B cell (primary cell): Measurements from ENCODE around the gene GRK6. TPM values are rescaled to one million over a fixed set of nuclear protein-coding genes. Genes with fewer than 3 reads are reported as not detected.

Source experiments
- ATAC-seq: fragments of 200-7000 bp; cut with Tn5 transposase; one replicate; pipeline ENCODE4 v1.10.0; 2021; ENCODE audit warnings: low read depth, mild to moderate bottlenecking, moderate number of reproducible peaks, moderate library complexity
- CTCF ChIA-PET: fragments of 350-600 bp; sonication (Branson Sonifier 250); formaldehyde crosslinking; loops from one replicate; lab custom pipeline; 2021; ENCODE audit warnings: antibody characterized with exemption, inconsistent platforms; lab: Charles Lee
- POLR2A ChIA-PET: fragments of 350-600 bp; sonication (Branson Sonifier 250); formaldehyde crosslinking; loops from one replicate; lab custom pipeline; 2021; ENCODE audit warnings: antibody characterized with exemption; lab: Charles Lee
- DNase-seq: peaks from one replicate; pipeline ENCODE4 v3.0.0; 2013
- H2AFZ ChIP-seq: 2 replicates; pipeline ENCODE4 v1.6.1; 2012; ENCODE audit warnings: mild to moderate bottlenecking, low read depth, low read length; ENCODE audit not compliant: insufficient read depth, poor library complexity, severe bottlenecking
- H3K27ac ChIP-seq, 2 donors: 1 replicate in 1 of 2; 2 replicates in 1 of 2; pipeline ENCODE4 v1.5.1; 2012 to 2013; ENCODE audit warnings: low read length in 2 of 2, mild to moderate bottlenecking in 2 of 2, moderate library complexity in 1 of 2
- H3K27me3 ChIP-seq, 4 experiments: fragments of 200-600 bp in 1 of 4; sonication (generic) in 1 of 4; replicated peaks in 1 of 4; 1 replicate in 2 of 4; 2 replicates in 2 of 4; pipeline versions ENCODE4 v1.6.1 to v1.7.0; 2013 to 2016; ENCODE audit warnings: low read length in 3 of 4, mild to moderate bottlenecking in 2 of 4, mixed read lengths in 1 of 4, moderate library complexity in 1 of 4; ENCODE audit not compliant: insufficient read depth in 4 of 4, control insufficient read depth in 3 of 4; ENCODE audit errors: control extremely low read depth in 1 of 4
- H3K36me3 ChIP-seq, 2 experiments: replicated peaks in 1 of 2; 1 replicate in 1 of 2; 2 replicates in 1 of 2; pipeline versions ENCODE4 v1.6.1 to v1.7.1; 2013; ENCODE audit warnings: low read length in 1 of 2; ENCODE audit not compliant: insufficient read depth in 2 of 2, control insufficient read depth in 1 of 2; ENCODE audit errors: control extremely low read depth in 1 of 2, extremely low read depth in 1 of 2
- H3K4me1 ChIP-seq, 2 donors: fragments of 200-600 bp in 1 of 2; sonication (generic) in 1 of 2; 1 replicate in 1 of 2; 2 replicates in 1 of 2; pipeline versions ENCODE4 v1.5.1 to v1.6.1; 2013 to 2017; ENCODE audit warnings: low read length in 2 of 2; ENCODE audit not compliant: control insufficient read depth in 2 of 2, insufficient read depth in 2 of 2
- H3K4me2 ChIP-seq: replicated peaks from 2 replicates; pipeline ENCODE3; 2012; ENCODE audit warnings: mild to moderate bottlenecking, low read depth, low read length; ENCODE audit not compliant: poor library complexity, severe bottlenecking
- H3K4me3 ChIP-seq, 5 experiments: fragments of 200-600 bp in 1 of 5; sonication (generic) in 1 of 5; 1 replicate in 3 of 5; 2 replicates in 2 of 5; pipeline versions ENCODE4 v1.5.1 to v1.7.0; 2011 to 2016; ENCODE audit warnings: low read length in 4 of 5, mild to moderate bottlenecking in 4 of 5, low read depth in 2 of 5, control low read depth in 1 of 5, moderate library complexity in 1 of 5; ENCODE audit not compliant: insufficient read depth in 1 of 5; ENCODE audit errors: control extremely low read depth in 1 of 5, extremely low read depth in 1 of 5
- H3K79me2 ChIP-seq: fragments of 200-600 bp; sonication (generic); one replicate; pipeline ENCODE4 v1.6.0; 2016; ENCODE audit warnings: low read length; ENCODE audit not compliant: control insufficient read depth, insufficient read depth
- H3K9ac ChIP-seq: fragments of 200-600 bp; sonication (generic); 2 replicates; pipeline ENCODE4 v1.6.1; 2017; ENCODE audit warnings: mild to moderate bottlenecking, low read length, moderate library complexity
- H3K9me3 ChIP-seq, 3 donors: one replicate each; pipeline versions ENCODE4 v1.6.1 to v1.7.1; 2013; ENCODE audit warnings: low read length in 2 of 3; ENCODE audit not compliant: control insufficient read depth in 2 of 3, insufficient read depth in 1 of 3; ENCODE audit errors: control extremely low read depth in 1 of 3
- H4K20me1 ChIP-seq: 2 replicates; pipeline ENCODE4 v1.6.0; 2012; ENCODE audit warnings: mild to moderate bottlenecking, low read length; ENCODE audit not compliant: insufficient read depth, control insufficient read depth, poor library complexity, severe bottlenecking
- H3K27ac Mint-ChIP-seq: one replicate; pipeline ENCODE4 v1.8.0; 2021; ENCODE audit warnings: mixed read lengths
- H3K27me3 Mint-ChIP-seq: one replicate; pipeline ENCODE4 v1.8.0; 2021; ENCODE audit warnings: mixed read lengths
- H3K4me1 Mint-ChIP-seq: one replicate; pipeline ENCODE4 v1.8.0; 2021; ENCODE audit warnings: mixed read lengths
- H3K4me3 Mint-ChIP-seq: one replicate; pipeline ENCODE4 v1.8.0; 2021; ENCODE audit warnings: mixed read lengths
- H3K9me3 Mint-ChIP-seq: one replicate; pipeline ENCODE4 v1.8.0; 2022; ENCODE audit warnings: mixed read lengths; ENCODE audit not compliant: insufficient read depth
- EZH2 ChIP-seq: IDR thresholded peaks from 2 replicates; pipeline ENCODE4 v1.6.1; 2012; ENCODE audit warnings: borderline replicate concordance, low read depth, mild to moderate bottlenecking, moderate library complexity, low read length; ENCODE audit not compliant: insufficient read depth, poor library complexity, severe bottlenecking
- WGBS: methylation state at CpG from one replicate; pipeline ENCODE4 v1.1.5; 2013; ENCODE audit warnings: missing lambda C conversion rate; ENCODE audit not compliant: insufficient coverage; 5-methylcytosine and 5-hydroxymethylcytosine counted together
- intact Hi-C: fragments of 100-400 bp; cut with micrococcal nuclease; formaldehyde crosslinking; loops from one replicate; pipeline ENCODE4 v1.10.0; 2022
- polyA plus RNA-seq: library from polyadenylated mRNA; depleted of rRNA; stranded (reverse); fragments of >200 nt; gene quantifications from 2 replicates; pipeline ENCODE4 v1.2.3, GENCODE V29; 2012
- total RNA-seq, 2 donors: library from RNA; stranded (reverse); fragments of 120-200 nt in 1 of 2; gene quantifications; 1 replicate in 1 of 2; 2 replicates in 1 of 2; pipeline versions ENCODE4 v1.2.3 to v1.2.4, GENCODE V29; 2013 to 2022
- TF ChIP-seq, protein P1 (sequence below): fragments of 200-600 bp; IDR thresholded peaks from one replicate; pipeline ENCODE4 v1.8.0; 2022; ENCODE audit warnings: antibody characterized with exemption, mild to moderate bottlenecking

The GRK6 gene
- total and polyA plus RNA-seq, 2 donors (not counting 1 experiment from before 2014, with no cell fraction given) = 155 to 173 TPM

DNA sequence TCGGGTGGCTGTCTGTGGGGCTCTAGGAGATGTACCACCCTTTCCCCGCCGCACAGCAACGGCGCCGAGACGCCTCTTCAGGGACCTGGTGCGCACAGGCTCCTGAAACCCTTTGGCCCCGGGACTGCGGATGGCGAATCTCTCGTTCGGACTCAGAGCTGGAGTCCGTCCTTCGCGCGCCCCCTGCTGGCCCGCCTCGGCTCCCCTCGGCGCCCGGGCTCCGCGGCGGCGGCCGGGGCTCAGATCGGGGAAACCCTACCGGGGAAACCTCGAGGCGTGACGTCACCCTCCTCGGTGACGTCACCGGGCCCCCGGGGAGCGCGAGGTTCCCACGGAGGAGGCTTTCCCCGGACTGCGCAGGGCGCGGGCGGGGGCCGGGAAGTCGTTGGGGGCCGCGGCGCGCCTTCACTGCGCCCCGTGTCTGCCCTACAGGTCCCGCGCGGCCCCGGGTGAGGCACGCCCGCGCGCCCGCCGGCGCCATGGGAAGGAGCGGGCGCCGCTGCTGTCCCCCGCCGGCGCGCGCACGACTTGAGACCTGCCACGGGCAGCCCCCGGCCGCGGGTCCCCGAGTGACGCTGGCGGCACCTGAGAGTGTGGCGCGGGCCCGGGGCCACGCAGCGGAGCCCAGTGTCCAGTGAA lies 28.0 kb downstream of the GRK6 start:
- Mint-ChIP-seq H3K4me3 (peak overlapping the region; percentile 96), H3K9me3 (no peaks in the 10 kb centered on the region), H3K4me1 (peaks cover 27% of the 10 kb centered on the region), H3K27me3 (no peaks in the 10 kb centered on the region), H3K27ac (peak overlapping the region; percentile 97)
- peak overlapping the region; percentile 8 for H2AFZ ChIP-seq
- H3K4me1 ChIP-seq = peaks cover 17 to 32% of the 10 kb centered on the region in 2 donors
- H3K79me2 ChIP-seq = peaks cover 21% of the 10 kb centered on the region
- H3K27ac ChIP-seq = peak overlapping the region; percentile 88 to 97
- peaks cover 30% of the 10 kb centered on the region for H4K20me1 ChIP-seq
- H3K9me3 ChIP-seq = peaks cover 0 to 4% (median 0%) of the 10 kb centered on the region in 3 donors
- ChIA-PET CTCF (interaction anchor here (0.6 to 21.3 kb wide), 23 partner anchors 9 to 152 kb away, joined by 3 to 628 read pairs (median 6); partner anchors contain the start of genes DOK3, F12, GRK6 and LMAN2), POLR2A (interaction anchor here (0.5 to 6.7 kb wide), 11 partner anchors 7 to 114 kb away, joined by 3 to 87 read pairs (median 6); partner anchors contain the start of genes DOK3, GRK6, LMAN2 and PFN3)
- intact Hi-C loops = loop anchor here (1.0 to 2.0 kb wide), 8 partner anchors 8 to 136 kb away; partner anchors contain the start of genes GRK6, PDLIM7 and PRR7
- under 1% methylated on average over 84 of the region's 84 CpGs for WGBS
- H3K36me3 ChIP-seq = no peaks in the 10 kb centered on the region
- H3K4me3 ChIP-seq = peak overlapping the region; percentile 13 to 91 (median 74)
- DNase-seq (peak; percentile 98), ATAC-seq (peak; percentile 53)
- TF ChIP-seq, protein P1, sequence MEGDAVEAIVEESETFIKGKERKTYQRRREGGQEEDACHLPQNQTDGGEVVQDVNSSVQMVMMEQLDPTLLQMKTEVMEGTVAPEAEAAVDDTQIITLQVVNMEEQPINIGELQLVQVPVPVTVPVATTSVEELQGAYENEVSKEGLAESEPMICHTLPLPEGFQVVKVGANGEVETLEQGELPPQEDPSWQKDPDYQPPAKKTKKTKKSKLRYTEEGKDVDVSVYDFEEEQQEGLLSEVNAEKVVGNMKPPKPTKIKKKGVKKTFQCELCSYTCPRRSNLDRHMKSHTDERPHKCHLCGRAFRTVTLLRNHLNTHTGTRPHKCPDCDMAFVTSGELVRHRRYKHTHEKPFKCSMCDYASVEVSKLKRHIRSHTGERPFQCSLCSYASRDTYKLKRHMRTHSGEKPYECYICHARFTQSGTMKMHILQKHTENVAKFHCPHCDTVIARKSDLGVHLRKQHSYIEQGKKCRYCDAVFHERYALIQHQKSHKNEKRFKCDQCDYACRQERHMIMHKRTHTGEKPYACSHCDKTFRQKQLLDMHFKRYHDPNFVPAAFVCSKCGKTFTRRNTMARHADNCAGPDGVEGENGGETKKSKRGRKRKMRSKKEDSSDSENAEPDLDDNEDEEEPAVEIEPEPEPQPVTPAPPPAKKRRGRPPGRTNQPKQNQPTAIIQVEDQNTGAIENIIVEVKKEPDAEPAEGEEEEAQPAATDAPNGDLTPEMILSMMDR = peak; percentile 81
- no peak for TF ChIP-seq EZH2
- peak overlapping the region; percentile 99 for H3K4me2 ChIP-seq
- peak overlapping the region; percentile 87 for H3K9ac ChIP-seq
- H3K27me3 ChIP-seq = peaks cover 0 to 7% (median 0%) of the 10 kb centered on the region in 4 experiments
